Sigmoid colon (tissue), 7 donors: ENCODE data around the gene DNAH17. TPM values are rescaled to one million over a fixed set of nuclear protein-coding genes. Genes with fewer than 3 reads are reported as not detected.

Experiments used
- DNase-seq: peaks from one replicate; pipeline ENCODE4 v3.0.0-alpha.2; 2019
- H3K27ac ChIP-seq, 4 donors: fragments of 200-600 bp; sonication (generic); one replicate each; pipeline ENCODE4 v1.5.1; 2016 to 2019; ENCODE audit warnings: mild to moderate bottlenecking in 1 of 4
- H3K27me3 ChIP-seq, 3 donors: fragments of 200-600 bp; sonication (generic); one replicate each; pipeline ENCODE4 v1.5.1; 2019; ENCODE audit warnings: mild to moderate bottlenecking in 1 of 3
- H3K36me3 ChIP-seq, 4 donors: fragments of 200-600 bp; sonication (generic); one replicate each; pipeline ENCODE4 v1.5.1; 2016 to 2019
- H3K4me1 ChIP-seq, 4 donors: fragments of 200-600 bp; sonication (generic); one replicate each; pipeline ENCODE4 v1.5.1; 2017 to 2019
- H3K4me3 ChIP-seq, 4 donors: fragments of 200-600 bp; sonication (generic); one replicate each; pipeline ENCODE4 v1.5.1; 2017 to 2019; ENCODE audit warnings: mild to moderate bottlenecking in 2 of 4, moderate library complexity in 1 of 4
- H3K9me3 ChIP-seq, 4 donors: fragments of 200-600 bp in 3 of 4; sonication (generic) in 3 of 4; one replicate each; pipeline versions ENCODE4 v1.5.1 to v1.6.1; 2013 to 2019
- EP300 ChIP-seq, 4 donors: sonication (generic); formaldehyde crosslinking; IDR thresholded peaks; one replicate each; pipeline ENCODE4 v1.6.1; 2017; ENCODE audit warnings: antibody characterized with exemption in 4 of 4
- POLR2A ChIP-seq, 2 donors: fragments of 450-650 bp; IDR thresholded peaks; one replicate each; pipeline ENCODE4 v1.6.1; 2016; ENCODE audit warnings: antibody characterized with exemption in 2 of 2, mild to moderate bottlenecking in 2 of 2, moderate library complexity in 2 of 2
- POLR2AphosphoS5 ChIP-seq, 4 donors: sonication (generic); formaldehyde crosslinking; IDR thresholded peaks; one replicate each; pipeline ENCODE4 v1.6.1; 2017; ENCODE audit warnings: antibody characterized with exemption in 4 of 4
- WGBS, 2 donors: extraction: QIAGEN DNeasy Blood & Tissue Kit; methylation state at CpG; one replicate each; pipeline ENCODE4 v1.1.7; 2013; 5-methylcytosine and 5-hydroxymethylcytosine counted together
- intact Hi-C: fragments of 100-400 bp; cut with DNase I; formaldehyde crosslinking; loops from one replicate; pipeline ENCODE4 v1.15.1; 2023
- polyA plus RNA-seq, 3 donors: library from polyadenylated mRNA; stranded (reverse); fragments of 200-250 nt; gene quantifications; one replicate each; pipeline ENCODE4 v1.2.3, GENCODE V29; 2013
- total RNA-seq, 4 donors: library from RNA; depleted of rRNA; stranded (reverse); fragments of >200 nt; gene quantifications; one replicate each; pipeline ENCODE4 v1.1.0, GENCODE V29; 2016
- TF ChIP-seq, protein P1 (sequence below), 4 experiments: fragments of 450-650 bp in 3 of 4; fragments of 200-600 bp in 1 of 4; IDR thresholded peaks; one replicate each; pipeline ENCODE4 v1.5.1; 2016 to 2019; ENCODE audit warnings: antibody characterized with exemption in 4 of 4, mild to moderate bottlenecking in 3 of 4, moderate library complexity in 2 of 4
- donor health status: healthy with polysubstance abuse.
- donor health status: Bipolar disorder and iron deficiency.
- donor health status: healthy.

Gene DNAH17
- total and polyA plus RNA-seq, 7 donors = 0.07 to 0.68 (median 0.26) TPM; not detected in 3

DNA sequence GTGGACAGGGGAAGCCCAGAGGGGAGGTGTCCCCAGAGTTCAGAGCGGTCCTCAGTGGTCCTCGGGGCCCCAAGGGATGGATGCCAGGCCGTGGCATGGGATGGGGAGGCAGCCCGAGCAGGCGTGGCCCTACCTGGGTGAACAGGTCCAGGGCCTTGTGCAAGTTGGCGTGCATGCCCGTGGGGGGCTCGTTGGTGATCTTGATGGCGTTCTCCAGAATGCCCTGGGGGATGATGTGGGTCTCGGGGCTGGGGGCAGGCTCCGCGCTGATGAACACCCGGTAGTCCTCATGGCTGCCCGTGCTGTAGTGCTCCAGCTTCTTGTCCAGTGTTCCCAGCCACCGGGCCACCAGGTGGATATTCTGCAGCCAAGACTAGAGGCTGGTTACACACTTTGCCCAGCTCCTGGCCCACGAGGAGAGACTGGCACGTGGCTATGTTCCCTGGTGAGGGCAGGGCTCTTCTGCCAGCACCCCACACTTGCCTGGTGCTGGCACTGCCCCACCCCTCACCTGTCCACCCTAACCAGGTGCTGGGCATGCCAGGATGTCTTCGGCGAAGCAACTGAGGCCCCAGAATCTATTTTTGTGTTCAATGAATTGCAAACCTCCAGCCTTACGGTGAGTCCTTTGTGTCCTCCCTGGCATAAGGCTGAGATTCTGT lies 139.6 kb downstream of the DNAH17 start:
- Histone ChIP-seq H3K4me1 (peaks cover 0 to 4% (median 2%) of the 10 kb centered on the region in 4 donors), H3K9me3 (no peaks in the 10 kb centered on the region), H3K36me3 (no peaks in the 10 kb centered on the region), H3K27ac (no peak overlapping the region), H3K4me3 (no peak overlapping the region), H3K27me3 (peaks cover 3 to 38% (median 12%) of the 10 kb centered on the region in 3 donors)
- no peak for DNase-seq
- intact Hi-C loops = no loop called here
- WGBS, 2 donors = 77 to 87% methylated on average over 20 of the region's 20 CpGs
- TF ChIP-seq, protein P1, sequence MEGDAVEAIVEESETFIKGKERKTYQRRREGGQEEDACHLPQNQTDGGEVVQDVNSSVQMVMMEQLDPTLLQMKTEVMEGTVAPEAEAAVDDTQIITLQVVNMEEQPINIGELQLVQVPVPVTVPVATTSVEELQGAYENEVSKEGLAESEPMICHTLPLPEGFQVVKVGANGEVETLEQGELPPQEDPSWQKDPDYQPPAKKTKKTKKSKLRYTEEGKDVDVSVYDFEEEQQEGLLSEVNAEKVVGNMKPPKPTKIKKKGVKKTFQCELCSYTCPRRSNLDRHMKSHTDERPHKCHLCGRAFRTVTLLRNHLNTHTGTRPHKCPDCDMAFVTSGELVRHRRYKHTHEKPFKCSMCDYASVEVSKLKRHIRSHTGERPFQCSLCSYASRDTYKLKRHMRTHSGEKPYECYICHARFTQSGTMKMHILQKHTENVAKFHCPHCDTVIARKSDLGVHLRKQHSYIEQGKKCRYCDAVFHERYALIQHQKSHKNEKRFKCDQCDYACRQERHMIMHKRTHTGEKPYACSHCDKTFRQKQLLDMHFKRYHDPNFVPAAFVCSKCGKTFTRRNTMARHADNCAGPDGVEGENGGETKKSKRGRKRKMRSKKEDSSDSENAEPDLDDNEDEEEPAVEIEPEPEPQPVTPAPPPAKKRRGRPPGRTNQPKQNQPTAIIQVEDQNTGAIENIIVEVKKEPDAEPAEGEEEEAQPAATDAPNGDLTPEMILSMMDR (IDR thresholded peaks at IDR 0.05) = no peak
- TF ChIP-seq POLR2A (IDR thresholded peaks at IDR 0.05) (no peak), POLR2AphosphoS5 (IDR thresholded peaks at IDR 0.05) (no peak), EP300 (IDR thresholded peaks at IDR 0.05) (no peak)

DNA sequence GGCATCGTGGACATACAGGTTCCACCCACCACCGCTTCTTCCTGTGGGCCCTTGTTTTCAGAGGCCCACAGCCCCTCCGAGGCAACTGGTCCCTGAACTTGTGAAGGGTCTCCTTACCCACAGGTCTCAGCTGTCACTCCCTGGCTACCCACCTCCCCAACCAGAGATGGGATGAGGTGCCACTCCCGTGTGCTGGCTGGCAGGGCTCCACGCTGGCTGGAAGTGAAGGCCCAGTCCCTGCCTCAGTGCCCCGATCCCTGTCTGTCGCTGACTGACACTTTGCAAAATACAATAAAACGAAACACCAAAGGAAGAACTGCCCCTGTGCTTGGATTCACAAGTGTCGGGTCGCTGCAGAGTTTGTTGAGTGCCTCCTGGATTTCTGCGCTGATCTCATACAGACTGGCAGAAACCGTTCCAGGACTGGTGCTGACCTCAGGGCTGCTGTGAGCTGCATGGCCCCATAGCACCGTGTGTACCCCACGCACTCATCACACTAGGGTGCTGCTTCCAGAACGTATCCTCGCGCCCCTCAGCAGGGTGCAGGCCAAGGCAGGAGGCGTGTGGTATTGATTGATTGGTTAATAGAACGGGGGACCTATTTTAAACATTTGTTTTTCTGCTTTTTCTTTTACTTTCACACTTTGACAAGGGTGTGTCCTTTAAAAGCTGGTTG lies 141.7 kb downstream of the DNAH17 start:
- Histone ChIP-seq H3K27ac (no peak overlapping the region), H3K9me3 (no peaks in the 10 kb centered on the region), H3K36me3 (no peaks in the 10 kb centered on the region), H3K27me3 (peaks cover 3 to 38% (median 12%) of the 10 kb centered on the region in 3 donors), H3K4me1 (peaks cover 0 to 8% (median 4%) of the 10 kb centered on the region in 4 donors), H3K4me3 (no peak overlapping the region)
- intact Hi-C loops = no loop called here
- no peak for DNase-seq
- 82 to 83% methylated on average over 19 of the region's 19 CpGs for whole genome bisulfite sequencing, 2 donors
- TF ChIP-seq, protein P1 (IDR thresholded peaks at IDR 0.05) = no peak
- TF ChIP-seq POLR2A (IDR thresholded peaks at IDR 0.05) = no peak
- TF ChIP-seq POLR2AphosphoS5 (IDR thresholded peaks at IDR 0.05) = no peak
- TF ChIP-seq EP300 (IDR thresholded peaks at IDR 0.05) = no peak

DNA sequence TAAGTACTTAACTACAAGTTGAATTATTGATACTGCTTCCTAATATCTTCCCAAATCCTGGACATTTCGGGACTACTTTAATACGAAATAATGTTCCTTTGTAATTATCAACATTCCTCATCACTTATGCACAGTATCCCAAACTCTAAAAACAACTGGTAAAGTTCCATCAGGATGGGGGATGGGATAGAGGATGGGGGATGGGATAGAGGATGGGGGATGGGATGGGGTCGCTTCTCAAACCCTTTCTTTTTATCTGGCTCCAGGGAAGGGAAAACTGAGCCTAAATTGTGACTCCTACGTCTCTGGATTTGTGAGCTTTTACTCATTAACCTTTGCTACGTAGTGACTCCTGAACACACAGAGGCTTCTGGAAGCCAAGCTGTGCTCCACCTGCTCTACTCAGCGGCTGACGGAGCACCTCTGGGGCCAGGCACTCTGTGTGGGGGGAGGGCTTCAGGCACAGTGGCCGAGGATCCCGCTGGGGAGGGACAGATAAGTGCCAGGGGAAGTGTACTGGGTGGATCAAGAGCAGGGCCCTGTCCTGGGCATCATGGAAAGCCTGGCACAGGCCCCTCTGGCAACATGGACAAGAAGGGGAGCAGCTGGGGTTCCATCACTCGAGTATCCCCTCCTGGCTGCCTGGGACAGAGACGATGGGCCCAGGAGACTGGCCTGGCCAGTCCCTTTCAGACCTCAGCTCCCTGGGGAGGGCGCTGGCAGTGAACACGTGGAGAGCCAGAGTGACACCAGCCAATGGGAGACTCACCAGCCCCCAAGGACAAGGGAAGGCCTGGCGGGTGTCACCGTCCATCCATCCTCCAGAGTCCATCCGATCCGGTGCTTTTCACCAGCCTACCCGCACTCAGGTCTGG lies 142.5 kb downstream of the DNAH17 start:
- peaks cover 3 to 38% (median 12%) of the 10 kb centered on the region in 3 donors for H3K27me3 ChIP-seq
- TF ChIP-seq POLR2AphosphoS5 (IDR thresholded peaks at IDR 0.05) (no peak), EP300 (IDR thresholded peaks at IDR 0.05) (no peak), POLR2A (IDR thresholded peaks at IDR 0.05) (no peak)
- TF ChIP-seq, protein P1 (IDR thresholded peaks at IDR 0.05) = no peak
- peaks cover 0 to 8% (median 4%) of the 10 kb centered on the region in 4 donors for H3K4me1 ChIP-seq
- no peaks in the 10 kb centered on the region for H3K9me3 ChIP-seq
- intact Hi-C loops = no loop called here
- DNase-seq = no peak
- peaks cover 0 to 3% (median under 1%) of the 10 kb centered on the region in 4 donors for H3K36me3 ChIP-seq
- no peak overlapping the region for H3K27ac ChIP-seq
- H3K4me3 ChIP-seq = no peak overlapping the region
- 53 to 67% methylated on average over 18 of the region's 18 CpGs for WGBS, 2 donors

DNA sequence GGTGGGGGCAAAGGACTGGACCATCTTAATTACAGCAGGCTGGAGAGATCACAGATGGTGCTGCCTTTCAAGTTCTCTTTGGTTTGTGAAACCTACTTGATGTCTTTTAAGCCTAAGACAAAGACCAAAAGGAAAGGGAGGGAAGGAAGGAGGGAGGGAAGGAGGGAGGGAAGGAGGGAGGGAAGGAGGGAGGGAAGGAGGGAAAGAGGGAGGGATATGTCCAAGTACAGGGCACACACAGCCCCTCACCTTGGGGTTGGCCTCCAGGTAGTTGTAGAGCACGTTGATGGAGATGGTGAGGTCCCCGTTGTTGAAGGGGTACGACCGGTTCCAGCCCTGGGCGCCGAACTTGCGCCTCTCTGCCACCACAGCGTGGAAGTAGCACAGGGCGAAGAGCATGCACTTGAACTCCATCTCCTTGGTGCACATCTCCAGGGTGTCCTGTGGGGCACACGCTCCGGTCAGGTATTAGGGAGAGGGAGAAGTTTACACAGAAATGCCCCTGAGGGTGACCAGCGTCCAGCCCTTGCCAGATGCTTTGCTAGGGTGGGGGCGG lies 143.3 kb downstream of the DNAH17 start:
- peaks cover 0 to 11% (median 5%) of the 10 kb centered on the region in 4 donors for H3K4me1 ChIP-seq
- H3K27me3 ChIP-seq = peaks cover 3 to 38% (median 12%) of the 10 kb centered on the region in 3 donors
- H3K4me3 ChIP-seq = no peak overlapping the region
- DNase-seq = no peak
- no peak for TF ChIP-seq EP300 (IDR thresholded peaks at IDR 0.05)
- no peak for TF ChIP-seq POLR2A (IDR thresholded peaks at IDR 0.05)
- TF ChIP-seq, protein P1 (IDR thresholded peaks at IDR 0.05) = no peak
- TF ChIP-seq POLR2AphosphoS5 (IDR thresholded peaks at IDR 0.05) = no peak
- peaks cover 0 to 9% (median 2%) of the 10 kb centered on the region in 4 donors for H3K36me3 ChIP-seq
- no peaks in the 10 kb centered on the region for H3K9me3 ChIP-seq
- 81 to 90% methylated on average over 13 of the region's 13 CpGs for WGBS, 2 donors
- H3K27ac ChIP-seq = no peak overlapping the region
- intact Hi-C loops = no loop called here
